K562 treated with DMSO at 1 percent for 12 hours (cell line): ENCODE measurements around the gene SCUBE2. TPM values are rescaled to one million over a fixed set of nuclear protein-coding genes. Genes with fewer than 3 reads are reported as not detected.

ENCODE experiments used
- total RNA-seq: library from RNA; unstranded; fragments of 300-600 nt; gene quantifications from 2 replicates; pipeline ENCODE4 v1.2.3, GENCODE V29; 2022; ENCODE audit not compliant: insufficient read depth

Gene SCUBE2
- total RNA-seq = 0.36 and 2.5 TPM in 2 replicates

DNA sequence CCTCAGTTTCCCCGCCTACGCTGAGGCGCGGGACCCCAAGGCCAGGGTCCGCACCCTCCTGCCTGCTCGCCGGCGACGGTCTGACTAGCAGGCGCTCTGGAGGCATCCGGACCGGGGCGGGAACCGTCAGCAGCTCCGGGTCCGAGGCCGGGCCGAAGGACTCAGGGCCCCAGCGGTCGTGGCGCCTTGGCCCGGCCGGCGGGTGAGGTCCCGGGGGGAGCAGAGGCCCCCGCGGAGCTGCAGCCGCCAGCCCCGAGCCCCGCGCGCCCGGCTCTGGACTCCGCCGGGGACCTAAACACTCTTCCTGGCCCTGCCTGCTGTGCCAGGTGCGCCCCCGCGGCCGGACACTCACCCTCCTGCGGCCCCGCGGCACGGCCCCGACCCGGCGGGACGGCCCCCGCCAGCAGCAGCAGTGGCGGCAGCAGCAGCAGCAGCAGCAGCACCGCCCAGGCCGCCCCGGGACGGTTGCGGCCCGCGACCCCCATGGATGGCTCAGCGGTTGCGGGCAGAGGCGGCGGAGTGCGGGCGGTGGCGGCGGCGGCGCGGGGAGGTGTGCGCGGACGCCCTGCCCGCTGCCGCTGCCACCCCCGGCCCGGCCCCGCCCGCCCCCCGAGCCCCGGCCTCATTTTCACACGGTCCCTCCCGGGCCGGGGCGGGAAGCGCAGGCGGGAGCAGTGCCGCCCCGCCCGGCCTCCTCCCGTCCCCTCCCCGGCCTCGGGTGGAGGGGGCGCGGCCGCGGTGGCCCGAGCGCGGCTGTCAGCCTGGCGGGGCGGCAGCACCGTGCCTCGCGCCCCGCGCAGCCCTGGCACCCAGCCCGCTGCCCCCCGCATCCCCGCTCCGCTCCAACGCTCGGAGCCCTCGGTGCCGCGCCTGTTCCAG lies at the start of gene SCUBE2:
Gene SCUBE2 (minus strand): TSS at position 556 of the 879 bp plus-strand sequence. CDS start 71 bp downstream, at position 485.

DNA sequence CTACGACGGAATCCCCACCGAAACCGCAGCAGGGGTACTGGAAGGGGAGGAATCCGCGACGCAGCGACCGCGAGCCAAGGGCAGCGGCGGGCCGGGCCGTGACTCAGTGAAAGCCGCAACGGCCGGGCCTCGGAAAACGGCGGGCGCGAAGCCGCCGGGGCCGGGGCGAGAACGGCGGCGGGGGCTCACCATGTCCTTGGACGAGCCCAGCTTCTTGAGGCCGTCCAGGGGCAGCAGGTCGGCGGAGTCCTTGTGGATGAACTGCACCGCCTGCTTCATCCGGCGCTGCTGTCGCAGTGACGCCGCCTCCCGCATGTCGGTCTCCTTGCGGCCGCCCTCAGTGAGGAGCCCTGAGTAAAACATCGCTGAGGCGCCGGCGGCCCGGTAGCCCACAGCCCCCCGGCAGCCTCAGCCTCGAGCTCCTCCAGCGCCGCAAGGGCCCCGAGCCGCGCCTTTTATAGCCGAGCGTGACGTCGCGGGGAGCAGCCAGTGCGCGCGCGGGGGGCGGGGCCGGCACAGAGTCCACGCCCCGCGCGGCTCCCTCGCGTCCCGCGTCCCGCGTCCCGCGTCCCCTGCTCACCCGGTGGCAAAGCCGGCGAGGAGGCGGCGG lies 87.7 kb downstream of the SCUBE2 start, which contains the start of gene NRIP3:
Gene NRIP3 (minus strand): TSS at position 429 of the 610 bp plus-strand sequence. CDS start 66 bp downstream, at position 363.

Other genes with a start within 250 kb of the SCUBE2 start
- 47.0 and 58.2 TPM in 2 replicates for gene AKIP1, start 180.4 kb downstream of the SCUBE2 start, total RNA-seq
- gene C11orf16, start 158.7 kb downstream of the SCUBE2 start, total RNA-seq = not detected in 2 replicates
- gene ASCL3, start 148.6 kb downstream of the SCUBE2 start, total RNA-seq = not detected in 2 replicates
- 13.2 and 17.8 TPM in 2 replicates for gene TMEM9B, start 127.2 kb downstream of the SCUBE2 start, total RNA-seq
- gene NRIP3, start 87.6 kb downstream of the SCUBE2 start, total RNA-seq = 9.0 and 16.3 TPM in 2 replicates
- gene DENND5A, start 173.8 kb upstream of the SCUBE2 start, total RNA-seq = 25.5 and 59.2 TPM in 2 replicates
- 12.0 and 32.4 TPM in 2 replicates for gene TMEM41B, start 223.0 kb upstream of the SCUBE2 start, total RNA-seq